Bronchial epithelial cell (primary cell): Measurements from ENCODE around the gene DQX1. TPM values are rescaled to one million over a fixed set of nuclear protein-coding genes. Genes with fewer than 3 reads are reported as not detected.

Source experiments
- DNase-seq: peaks from one replicate; pipeline ENCODE4 v3.0.0-alpha.2; 2010; ENCODE audit warnings: low read depth
- FAIRE-seq: peaks from 2 replicates; lab custom pipeline; 2011; peaks lifted over from hg19 to GRCh38; lab: Jason Lieb, UNC
- H3K27me3 ChIP-seq: 2 replicates; pipeline ENCODE4 v1.5.1; 2011; ENCODE audit warnings: low read length; ENCODE audit not compliant: control insufficient read depth, insufficient read depth
- H3K36me3 ChIP-seq: 2 replicates; pipeline ENCODE4 v1.5.1; 2011; ENCODE audit warnings: low read length; ENCODE audit not compliant: control insufficient read depth, insufficient read depth
- H3K4me3 ChIP-seq: 2 replicates; pipeline ENCODE4 v1.5.1; 2011; ENCODE audit warnings: mild to moderate bottlenecking, low read depth, low read length, control low read depth
- CTCF ChIP-seq: IDR thresholded peaks from 2 replicates; pipeline ENCODE4 v1.5.1; 2011; ENCODE audit warnings: mild to moderate bottlenecking, moderate library complexity, low read length, control low read depth, inconsistent platforms; ENCODE audit not compliant: insufficient read depth, severe bottlenecking
- total RNA-seq: library from RNA; depleted of rRNA; stranded (reverse); fragments of >200 nt; gene quantifications from 2 replicates; pipeline ENCODE4 v1.2.1, GENCODE V29; 2014

DQX1 gene
- total RNA-seq, 1 donor from 2014 or later = 1.6 TPM

- H3K27me3 ChIP-seq = no peaks in the 10 kb centered on the region
- DNase-seq (no peak), FAIRE-seq (no peak)
- H3K4me3 ChIP-seq = no peak overlapping the region
- no peaks in the 10 kb centered on the region for H3K36me3 ChIP-seq
- no peak for TF ChIP-seq CTCF
Observed at GRCh38 chr2:74546004-74546403, 20.0 kb upstream of the DQX1 start.

- H3K36me3 ChIP-seq = no peaks in the 10 kb centered on the region
- DNase-seq (peak; percentile 27), FAIRE-seq (no peak)
- TF ChIP-seq CTCF = peak; percentile 36
- no peaks in the 10 kb centered on the region for H3K27me3 ChIP-seq
- H3K4me3 ChIP-seq = no peak overlapping the region
Observed at GRCh38 chr2:74544634-74545033, 18.6 kb upstream of the DQX1 start.

GRCh38 chr2:74542978-74543377 is 16.9 kb upstream of the DQX1 start:
- Histone ChIP-seq H3K36me3 (no peaks in the 10 kb centered on the region), H3K27me3 (no peaks in the 10 kb centered on the region), H3K4me3 (no peak overlapping the region)
- no peak for DNase-seq
- FAIRE-seq = no peak
- no peak for TF ChIP-seq CTCF

GRCh38 chr2:74540291-74540690 is 14.3 kb upstream of the DQX1 start:
- no peak for TF ChIP-seq CTCF
- DNase-seq = no peak
- Histone ChIP-seq H3K36me3 (no peaks in the 10 kb centered on the region), H3K4me3 (no peak overlapping the region), H3K27me3 (no peaks in the 10 kb centered on the region)
- no peak for FAIRE-seq

- H3K36me3 ChIP-seq = no peaks in the 10 kb centered on the region
- DNase-seq (no peak), FAIRE-seq (peak; percentile 36)
- no peak for TF ChIP-seq CTCF
- no peak overlapping the region for H3K4me3 ChIP-seq
- H3K27me3 ChIP-seq = no peaks in the 10 kb centered on the region
Observed at GRCh38 chr2:74538881-74539339, 12.9 kb upstream of the DQX1 start.

- no peak for FAIRE-seq
- no peak for TF ChIP-seq CTCF
- peak; percentile 77 for DNase-seq
- peaks cover 7% of the 10 kb centered on the region for H3K36me3 ChIP-seq
- no peak overlapping the region for H3K4me3 ChIP-seq
- no peaks in the 10 kb centered on the region for H3K27me3 ChIP-seq
Observed at GRCh38 chr2:74537140-74537539, 11.1 kb upstream of the DQX1 start.
